Prostate gland (tissue), 2 donors: ENCODE data around the gene PSME2. TPM values are rescaled to one million over a fixed set of nuclear protein-coding genes. Genes with fewer than 3 reads are reported as not detected.

Experiments
- DNase-seq: peaks from one replicate; pipeline ENCODE4 v3.0.0-alpha.2; 2019; ENCODE audit warnings: low spot score
- H3K27ac ChIP-seq, 2 donors: fragments of 200-600 bp; sonication (generic); 2 replicates each; pipeline ENCODE4 v1.5.1; 2017 to 2019
- H3K27me3 ChIP-seq: fragments of 200-600 bp; sonication (generic); replicated peaks from 2 replicates; pipeline ENCODE4 v1.5.1; 2019; ENCODE audit not compliant: insufficient read depth
- H3K36me3 ChIP-seq, 2 donors: fragments of 200-600 bp; sonication (generic); 1 replicate in 1 of 2; 2 replicates in 1 of 2; pipeline versions ENCODE4 v1.5.1 to v1.8.1; 2017 to 2019
- H3K4me1 ChIP-seq: fragments of 200-600 bp; sonication (generic); replicated peaks from 2 replicates; pipeline ENCODE4 v1.5.1; 2019
- H3K4me3 ChIP-seq, 2 donors: fragments of 200-600 bp; sonication (generic); 2 replicates each; pipeline ENCODE4 v1.5.1; 2017 to 2019
- H3K9me3 ChIP-seq: fragments of 200-600 bp; sonication (generic); 2 replicates; pipeline ENCODE4 v1.5.1; 2017
- CTCF ChIP-seq, 4 experiments: fragments of 200-600 bp in 2 of 4; fragments of 450-650 bp in 2 of 4; sonication (generic) in 2 of 4; IDR thresholded peaks; 1 replicate in 3 of 4; 2 replicates in 1 of 4; pipeline ENCODE4 v1.5.1; 2016 to 2019; ENCODE audit warnings: antibody characterized with exemption in 4 of 4, mild to moderate bottlenecking in 2 of 4, moderate library complexity in 2 of 4
- POLR2A ChIP-seq: fragments of 450-650 bp; IDR thresholded peaks from one replicate; pipeline ENCODE4 v1.6.1; 2016; ENCODE audit warnings: antibody characterized with exemption, mild to moderate bottlenecking
- POLR2AphosphoS5 ChIP-seq: sonication (generic); formaldehyde crosslinking; IDR thresholded peaks from one replicate; pipeline ENCODE4 v1.6.1; 2017; ENCODE audit warnings: antibody characterized with exemption
- WGBS: methylation state at CpG from one replicate; pipeline ENCODE4 v1.1.5; 2018; 5-methylcytosine and 5-hydroxymethylcytosine counted together
- intact Hi-C: fragments of 100-400 bp; cut with DNase I; formaldehyde crosslinking; loops from one replicate; pipeline ENCODE4 v1.14.2; 2022
- total RNA-seq, 2 donors: library from RNA; depleted of rRNA; stranded (reverse); fragments of >200 nt; gene quantifications; one replicate each; pipeline ENCODE4 v1.1.0, GENCODE V29; 2016

PSME2 gene
- total RNA-seq, 2 donors from 2014 or later: 34.5 to 89.3 TPM

GRCh38 chr14:24103451-24103850 is 43.0 kb downstream of the PSME2 start:
- WGBS: 82% methylated on average over 13 of the region's 13 CpGs
- no peak for DNase-seq
- intact Hi-C loops: no loop called here

GRCh38 chr14:24102357-24103048 is 43.9 kb downstream of the PSME2 start:
- H3K4me1 ChIP-seq: no peaks in the 10 kb centered on the region
- no peak overlapping the region for H3K27ac ChIP-seq
- DNase-seq: no peak
- no peaks in the 10 kb centered on the region for H3K27me3 ChIP-seq
- 83% methylated on average over 7 of the region's 7 CpGs for WGBS
- H3K9me3 ChIP-seq: no peaks in the 10 kb centered on the region
- no peak for TF ChIP-seq POLR2A
- TF ChIP-seq POLR2AphosphoS5: no peak
- no peak for TF ChIP-seq CTCF (IDR thresholded peaks at IDR 0.05)
- intact Hi-C loops: no loop called here
- H3K36me3 ChIP-seq: no peaks in the 10 kb centered on the region
- H3K4me3 ChIP-seq: no peak overlapping the region

More at GRCh38 chr14:24103451-24103850, 43.0 kb downstream of the PSME2 start:
- TF ChIP-seq CTCF (IDR thresholded peaks at IDR 0.05) (no peak), POLR2A (no peak), POLR2AphosphoS5 (no peak)
- H3K4me1 ChIP-seq: no peaks in the 10 kb centered on the region
- no peak overlapping the region for H3K4me3 ChIP-seq
- H3K9me3 ChIP-seq: no peaks in the 10 kb centered on the region
- H3K36me3 ChIP-seq: no peaks in the 10 kb centered on the region
- no peak overlapping the region for H3K27ac ChIP-seq
- no peaks in the 10 kb centered on the region for H3K27me3 ChIP-seq

GRCh38 chr14:24100982-24101494 is 45.4 kb downstream of the PSME2 start:
- H3K9me3 ChIP-seq: no peaks in the 10 kb centered on the region
- DNase-seq: no peak
- H3K4me3 ChIP-seq: no peak overlapping the region
- no peaks in the 10 kb centered on the region for H3K4me1 ChIP-seq
- H3K27me3 ChIP-seq: no peaks in the 10 kb centered on the region
- no peak for TF ChIP-seq POLR2A
- no peak for TF ChIP-seq POLR2AphosphoS5
- no peak for TF ChIP-seq CTCF (IDR thresholded peaks at IDR 0.05)
- H3K36me3 ChIP-seq: no peaks in the 10 kb centered on the region
- intact Hi-C loops: no loop called here
- 85% methylated on average over 3 of the region's 3 CpGs for WGBS
- H3K27ac ChIP-seq: no peak overlapping the region

- no peaks in the 10 kb centered on the region for H3K36me3 ChIP-seq
- 81% methylated on average over 4 of the region's 4 CpGs for WGBS
- no peak for TF ChIP-seq POLR2AphosphoS5
- no peak for TF ChIP-seq CTCF (IDR thresholded peaks at IDR 0.05)
- TF ChIP-seq POLR2A: no peak
Observed at GRCh38 chr14:24100197-24100981, 46.0 kb downstream of the PSME2 start.

More at GRCh38 chr14:24100197-24100981, 46.0 kb downstream of the PSME2 start:
- Histone ChIP-seq H3K4me3 (no peak overlapping the region), H3K4me1 (no peaks in the 10 kb centered on the region), H3K27me3 (no peaks in the 10 kb centered on the region), H3K9me3 (no peaks in the 10 kb centered on the region), H3K27ac (no peak overlapping the region)
- intact Hi-C loops: no loop called here
- no peak for DNase-seq
